ENCODE data around the gene JAKMIP2.

The JAKMIP2 gene

DNA sequence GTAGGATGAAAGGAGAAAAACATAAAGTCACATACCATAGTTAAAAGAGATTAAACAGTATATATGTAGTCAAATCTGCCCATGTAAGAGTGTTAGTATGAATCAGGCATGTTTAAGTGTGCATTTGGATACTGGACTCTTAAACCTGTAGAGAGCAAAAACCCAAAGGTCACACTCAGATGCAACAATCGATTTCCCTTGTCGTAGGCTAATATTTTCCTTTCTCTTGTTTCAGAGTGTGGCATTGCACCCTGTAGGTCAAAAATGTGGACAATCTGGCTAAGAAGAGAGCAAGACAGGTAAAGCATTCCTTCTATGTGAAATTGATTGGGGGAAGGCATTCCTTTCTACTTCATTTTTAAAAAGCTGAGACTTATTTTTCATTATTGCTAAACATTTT is 8.9 kb downstream of the JAKMIP2 start:
- TF ChIP-seq NFIC (IDR thresholded peaks at IDR 0.05) (no peak), YY1 (IDR thresholded peaks at IDR 0.05; ENCODE audit: low read depth) (no peak), ZBTB7A (IDR thresholded peaks at IDR 0.05; ENCODE audit: low read depth) (no peak), CEBPB (IDR thresholded peaks at IDR 0.05) (no peak), CREB1 (IDR thresholded peaks at IDR 0.05; ENCODE audit: low read depth) (no peak), EGR1 (IDR thresholded peaks at IDR 0.05) (no peak), FOXM1 (IDR thresholded peaks at IDR 0.05; ENCODE audit: borderline replicate concordance, low read depth) (no peak), TCF12 (IDR thresholded peaks at IDR 0.05; ENCODE audit: low read depth) (no peak)
- TF ChIP-seq, protein P1, sequence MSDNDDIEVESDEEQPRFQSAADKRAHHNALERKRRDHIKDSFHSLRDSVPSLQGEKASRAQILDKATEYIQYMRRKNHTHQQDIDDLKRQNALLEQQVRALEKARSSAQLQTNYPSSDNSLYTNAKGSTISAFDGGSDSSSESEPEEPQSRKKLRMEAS (IDR thresholded peaks at IDR 0.05), result no peak
- TF ChIP-seq, protein P2, sequence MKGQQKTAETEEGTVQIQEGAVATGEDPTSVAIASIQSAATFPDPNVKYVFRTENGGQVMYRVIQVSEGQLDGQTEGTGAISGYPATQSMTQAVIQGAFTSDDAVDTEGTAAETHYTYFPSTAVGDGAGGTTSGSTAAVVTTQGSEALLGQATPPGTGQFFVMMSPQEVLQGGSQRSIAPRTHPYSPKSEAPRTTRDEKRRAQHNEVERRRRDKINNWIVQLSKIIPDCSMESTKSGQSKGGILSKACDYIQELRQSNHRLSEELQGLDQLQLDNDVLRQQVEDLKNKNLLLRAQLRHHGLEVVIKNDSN (IDR thresholded peaks at IDR 0.05), result no peak

DNA sequence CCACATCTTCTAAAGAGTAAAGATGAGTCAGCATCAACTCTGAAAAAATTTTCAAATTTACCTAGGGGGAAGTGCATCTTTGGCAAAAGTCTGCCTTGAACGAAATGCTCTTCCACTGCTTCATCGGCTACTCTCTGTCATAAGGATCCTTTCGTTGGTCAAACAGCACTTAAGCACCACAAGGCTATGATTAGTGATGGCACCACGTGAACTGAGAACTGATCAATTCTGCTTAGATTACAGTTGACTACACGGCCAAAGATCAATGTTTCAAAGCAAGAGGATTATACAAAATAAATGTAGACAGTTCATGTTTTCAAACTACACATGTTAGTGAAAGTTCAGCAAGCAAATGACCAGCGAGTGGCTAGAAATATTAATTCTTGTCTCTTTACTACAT is 9.4 kb downstream of the JAKMIP2 start:
- TF ChIP-seq CREB1 (IDR thresholded peaks at IDR 0.05; ENCODE audit: low read depth) (no peak), NFIC (IDR thresholded peaks at IDR 0.05) (no peak), TAF1 (IDR thresholded peaks at IDR 0.05; ENCODE audit: low read depth) (no peak), FOXM1 (IDR thresholded peaks at IDR 0.05; ENCODE audit: borderline replicate concordance, low read depth) (no peak), EGR1 (IDR thresholded peaks at IDR 0.05) (no peak)
- TF ChIP-seq, protein P2 (IDR thresholded peaks at IDR 0.05), result no peak

DNA sequence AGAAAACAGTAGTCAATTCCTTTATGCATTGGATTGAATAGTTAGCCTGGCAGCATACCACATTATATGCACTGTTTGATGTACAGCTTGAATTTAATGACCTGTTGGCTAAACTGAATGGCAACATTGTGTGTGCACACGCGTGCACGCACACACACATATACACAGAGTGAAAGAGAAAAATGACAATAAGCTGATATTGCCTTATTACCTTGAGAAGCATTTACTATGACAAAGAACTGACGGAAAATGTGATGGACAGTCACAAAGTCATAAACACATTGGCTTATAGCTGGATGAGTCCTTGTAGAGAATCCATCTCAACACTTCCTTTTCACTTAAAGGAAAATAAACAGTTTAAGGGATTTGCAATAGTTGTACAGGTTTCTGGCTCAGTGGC is 15.5 kb downstream of the JAKMIP2 start:
- TF ChIP-seq, protein P1 (IDR thresholded peaks at IDR 0.05), result no peak
- TF ChIP-seq YY1 (IDR thresholded peaks at IDR 0.05; ENCODE audit: low read depth) (no peak), RAD21 (IDR thresholded peaks at IDR 0.05; ENCODE audit: low read depth) (no peak), EGR1 (IDR thresholded peaks at IDR 0.05) (no peak), TEAD4 (IDR thresholded peaks at IDR 0.05) (no peak)
- TF ChIP-seq, protein P2 (IDR thresholded peaks at IDR 0.05), result no peak

DNA sequence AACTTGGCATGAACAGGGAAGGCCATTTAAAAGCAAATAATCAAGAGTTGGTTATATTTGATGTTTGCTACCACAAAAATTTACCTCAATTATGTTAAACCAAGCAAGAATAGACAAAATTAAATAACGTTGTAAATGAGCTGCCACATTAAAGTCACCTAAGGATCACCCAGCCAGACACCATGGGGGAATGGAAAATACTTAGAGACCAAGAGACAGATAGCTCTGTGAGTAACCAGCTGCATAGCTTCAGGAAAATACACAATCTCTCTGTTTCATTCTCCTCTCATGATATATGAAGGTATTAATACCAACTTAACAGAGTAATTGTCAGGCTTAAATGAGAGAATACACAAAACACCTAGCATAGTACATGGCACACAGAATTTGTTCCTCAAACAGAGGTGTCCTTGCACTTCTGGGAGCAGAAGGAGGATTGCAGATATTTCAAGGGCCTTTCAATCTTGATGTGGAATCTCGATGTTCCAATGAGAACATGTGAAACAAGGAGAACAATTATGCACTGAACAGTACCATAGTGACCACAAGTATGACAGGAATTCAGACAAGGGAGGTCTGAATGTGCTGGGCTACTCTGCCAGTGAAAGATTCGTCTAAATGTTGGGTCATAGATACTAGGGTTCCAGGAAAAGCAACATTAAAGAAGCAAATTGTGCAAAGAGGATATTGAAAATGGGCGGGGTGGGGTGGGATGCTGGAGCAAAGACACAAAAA is 18.6 kb downstream of the JAKMIP2 start:
- TF ChIP-seq TCF12 (IDR thresholded peaks at IDR 0.05; ENCODE audit: low read depth), result no peak
- TF ChIP-seq FOXM1 (IDR thresholded peaks at IDR 0.05; ENCODE audit: borderline replicate concordance, low read depth), result no peak
- no peak for TF ChIP-seq EGR1 (IDR thresholded peaks at IDR 0.05)
- no peak for TF ChIP-seq YY1 (IDR thresholded peaks at IDR 0.05; ENCODE audit: low read depth)
- TF ChIP-seq CEBPB (IDR thresholded peaks at IDR 0.05), result no peak
- no peak for TF ChIP-seq TEAD4 (IDR thresholded peaks at IDR 0.05)
- TF ChIP-seq, protein P3, sequence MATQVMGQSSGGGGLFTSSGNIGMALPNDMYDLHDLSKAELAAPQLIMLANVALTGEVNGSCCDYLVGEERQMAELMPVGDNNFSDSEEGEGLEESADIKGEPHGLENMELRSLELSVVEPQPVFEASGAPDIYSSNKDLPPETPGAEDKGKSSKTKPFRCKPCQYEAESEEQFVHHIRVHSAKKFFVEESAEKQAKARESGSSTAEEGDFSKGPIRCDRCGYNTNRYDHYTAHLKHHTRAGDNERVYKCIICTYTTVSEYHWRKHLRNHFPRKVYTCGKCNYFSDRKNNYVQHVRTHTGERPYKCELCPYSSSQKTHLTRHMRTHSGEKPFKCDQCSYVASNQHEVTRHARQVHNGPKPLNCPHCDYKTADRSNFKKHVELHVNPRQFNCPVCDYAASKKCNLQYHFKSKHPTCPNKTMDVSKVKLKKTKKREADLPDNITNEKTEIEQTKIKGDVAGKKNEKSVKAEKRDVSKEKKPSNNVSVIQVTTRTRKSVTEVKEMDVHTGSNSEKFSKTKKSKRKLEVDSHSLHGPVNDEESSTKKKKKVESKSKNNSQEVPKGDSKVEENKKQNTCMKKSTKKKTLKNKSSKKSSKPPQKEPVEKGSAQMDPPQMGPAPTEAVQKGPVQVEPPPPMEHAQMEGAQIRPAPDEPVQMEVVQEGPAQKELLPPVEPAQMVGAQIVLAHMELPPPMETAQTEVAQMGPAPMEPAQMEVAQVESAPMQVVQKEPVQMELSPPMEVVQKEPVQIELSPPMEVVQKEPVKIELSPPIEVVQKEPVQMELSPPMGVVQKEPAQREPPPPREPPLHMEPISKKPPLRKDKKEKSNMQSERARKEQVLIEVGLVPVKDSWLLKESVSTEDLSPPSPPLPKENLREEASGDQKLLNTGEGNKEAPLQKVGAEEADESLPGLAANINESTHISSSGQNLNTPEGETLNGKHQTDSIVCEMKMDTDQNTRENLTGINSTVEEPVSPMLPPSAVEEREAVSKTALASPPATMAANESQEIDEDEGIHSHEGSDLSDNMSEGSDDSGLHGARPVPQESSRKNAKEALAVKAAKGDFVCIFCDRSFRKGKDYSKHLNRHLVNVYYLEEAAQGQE (IDR thresholded peaks at IDR 0.05; ENCODE audit: low read depth), result no peak
- TF ChIP-seq NFIC (IDR thresholded peaks at IDR 0.05), result no peak
- TF ChIP-seq, protein P2 (IDR thresholded peaks at IDR 0.05), result no peak
- TF ChIP-seq, protein P1 (IDR thresholded peaks at IDR 0.05), result no peak
- no peak for TF ChIP-seq ZBTB7A (IDR thresholded peaks at IDR 0.05; ENCODE audit: low read depth)
- no peak for TF ChIP-seq TAF1 (IDR thresholded peaks at IDR 0.05; ENCODE audit: low read depth)
- no peak for TF ChIP-seq RAD21 (IDR thresholded peaks at IDR 0.05; ENCODE audit: low read depth)
- no peak for TF ChIP-seq CREB1 (IDR thresholded peaks at IDR 0.05; ENCODE audit: low read depth)

DNA sequence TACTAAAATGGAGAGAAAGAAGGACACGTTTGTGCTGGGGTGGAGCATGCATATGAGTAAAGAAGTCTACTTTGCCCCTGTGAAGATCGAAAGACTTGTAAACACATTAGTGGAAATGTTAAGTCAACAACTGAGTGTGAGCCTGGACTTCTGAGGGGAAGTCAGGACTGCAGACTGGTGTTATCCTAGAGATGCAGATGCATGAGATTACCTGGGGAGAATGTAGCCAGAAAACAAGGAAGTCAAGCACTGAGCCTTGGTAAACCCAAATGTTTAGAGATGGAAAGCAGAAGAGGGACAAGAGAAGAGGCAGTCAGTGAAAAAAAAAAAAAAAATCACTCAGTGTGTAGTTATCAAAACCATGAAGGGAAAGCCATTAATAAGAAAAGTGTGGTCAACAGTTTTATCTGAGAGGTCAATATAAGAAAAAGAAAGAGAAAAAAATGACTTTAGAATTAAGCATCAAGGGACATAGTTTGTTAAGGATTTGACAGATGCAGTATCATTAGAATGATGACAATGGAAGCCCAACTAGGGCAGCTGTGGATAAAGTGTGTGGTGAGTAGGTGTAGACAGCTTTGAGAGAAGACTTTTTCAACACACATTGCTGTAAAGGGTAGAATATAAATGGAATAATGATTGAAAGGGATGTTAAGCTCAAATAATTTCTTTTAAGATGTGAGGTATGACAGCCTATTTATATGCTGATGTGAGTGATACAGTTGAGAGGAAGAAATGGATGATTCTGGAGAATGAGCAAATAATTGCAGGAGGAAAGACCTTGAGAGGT is 22.2 kb downstream of the JAKMIP2 start:
- TF ChIP-seq CEBPB (IDR thresholded peaks at IDR 0.05) (no peak), YY1 (IDR thresholded peaks at IDR 0.05; ENCODE audit: low read depth) (no peak), TCF12 (IDR thresholded peaks at IDR 0.05; ENCODE audit: low read depth) (no peak)

DNA sequence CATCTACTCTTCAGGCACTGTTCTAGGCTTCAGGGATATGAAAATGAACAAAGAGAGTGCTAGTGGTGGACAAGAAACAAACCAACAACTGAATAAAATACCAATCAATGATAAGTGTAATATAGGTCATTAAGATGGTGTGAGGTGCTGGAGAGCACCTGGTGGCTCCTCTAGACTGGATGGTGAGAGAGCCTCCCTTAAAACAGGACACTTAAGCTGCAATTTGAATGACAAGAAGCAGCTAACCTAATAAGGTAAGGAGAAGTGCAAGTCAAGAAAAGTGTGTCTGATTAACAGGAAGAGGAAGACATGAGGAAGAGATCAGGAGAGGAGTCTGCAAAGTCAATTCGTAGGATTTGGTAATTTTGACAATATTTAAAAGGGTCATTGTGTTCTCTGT is 23.1 kb downstream of the JAKMIP2 start:
- TF ChIP-seq YY1 (IDR thresholded peaks at IDR 0.05; ENCODE audit: low read depth) (no peak), EP300 (IDR thresholded peaks at IDR 0.05; ENCODE audit: borderline replicate concordance) (no peak), TCF12 (IDR thresholded peaks at IDR 0.05; ENCODE audit: low read depth) (no peak), EGR1 (IDR thresholded peaks at IDR 0.05) (no peak), CEBPB (IDR thresholded peaks at IDR 0.05) (no peak), ZBTB7A (IDR thresholded peaks at IDR 0.05; ENCODE audit: low read depth) (no peak), TEAD4 (IDR thresholded peaks at IDR 0.05) (no peak), NFIC (IDR thresholded peaks at IDR 0.05) (no peak), RAD21 (IDR thresholded peaks at IDR 0.05; ENCODE audit: low read depth) (no peak), TAF1 (IDR thresholded peaks at IDR 0.05; ENCODE audit: low read depth) (no peak), CREB1 (IDR thresholded peaks at IDR 0.05; ENCODE audit: low read depth) (no peak), FOXM1 (IDR thresholded peaks at IDR 0.05; ENCODE audit: borderline replicate concordance, low read depth) (no peak)
- TF ChIP-seq, protein P1 (IDR thresholded peaks at IDR 0.05), result no peak
- TF ChIP-seq, protein P2 (IDR thresholded peaks at IDR 0.05), result no peak
- TF ChIP-seq, protein P3 (IDR thresholded peaks at IDR 0.05; ENCODE audit: low read depth), result no peak

Data from Ishikawa (cell line).